CD4-positive, alpha-beta T cell treated with Interleukin-6 for 4 hours (primary cell): ENCODE data around the gene CELF4.

Source experiments
- DNase-seq: peaks from one replicate; pipeline ENCODE4 v3.0.0-alpha.2; 2020; ENCODE audit warnings: mixed read lengths

Gene CELF4

GRCh38 chr18:37458697-37459096, 106.9 kb downstream of the CELF4 start:
- no peak for DNase-seq

- no peak for DNase-seq
Observed at GRCh38 chr18:37457753-37458152, 107.8 kb downstream of the CELF4 start.

- no peak for DNase-seq
Observed at GRCh38 chr18:37457341-37457740, 108.3 kb downstream of the CELF4 start.

GRCh38 chr18:37456873-37457272, 108.7 kb downstream of the CELF4 start:
- DNase-seq, result no peak

- no peak for DNase-seq
Observed at GRCh38 chr18:37456395-37456794, 109.2 kb downstream of the CELF4 start.

- no peak for DNase-seq
Observed at GRCh38 chr18:37453752-37454151, 111.8 kb downstream of the CELF4 start.

GRCh38 chr18:37452682-37453385, 112.8 kb downstream of the CELF4 start:
- no peak for DNase-seq

GRCh38 chr18:37452015-37452414, 113.6 kb downstream of the CELF4 start:
- DNase-seq, result no peak

- DNase-seq, result no peak
Observed at GRCh38 chr18:37451239-37451825, 114.3 kb downstream of the CELF4 start.

- DNase-seq, result no peak
Observed at GRCh38 chr18:37450434-37451132, 115.0 kb downstream of the CELF4 start.

GRCh38 chr18:37449618-37450017, 116.0 kb downstream of the CELF4 start:
- no peak for DNase-seq

- DNase-seq, result no peak
Observed at GRCh38 chr18:37448946-37449345, 116.7 kb downstream of the CELF4 start.

- no peak for DNase-seq
Observed at GRCh38 chr18:37447962-37448888, 117.4 kb downstream of the CELF4 start.

GRCh38 chr18:37445836-37446235, 119.8 kb downstream of the CELF4 start:
- DNase-seq, result no peak

- no peak for DNase-seq
Observed at GRCh38 chr18:37445368-37445767, 120.2 kb downstream of the CELF4 start.

- DNase-seq, result no peak
Observed at GRCh38 chr18:37443325-37444055, 122.1 kb downstream of the CELF4 start.

- DNase-seq, result no peak
Observed at GRCh38 chr18:37442477-37442876, 123.1 kb downstream of the CELF4 start.

GRCh38 chr18:37441821-37442220, 123.8 kb downstream of the CELF4 start:
- DNase-seq, result no peak

GRCh38 chr18:37440206-37440605, 125.4 kb downstream of the CELF4 start:
- no peak for DNase-seq

- no peak for DNase-seq
Observed at GRCh38 chr18:37438417-37439180, 127.0 kb downstream of the CELF4 start.

GRCh38 chr18:37435996-37436395, 129.6 kb downstream of the CELF4 start:
- DNase-seq, result no peak
